Measurements from ENCODE around the gene MYCBPAP. TPM values are rescaled to one million over a fixed set of nuclear protein-coding genes. Genes with fewer than 3 reads are reported as not detected.

The MYCBPAP gene
- total and polyA plus RNA-seq, 3 donors from 2014 or later: 75.9 to 315 (median 91.7) TPM

GRCh38 chr17:50547736-50548083 lies 39.5 kb downstream of the MYCBPAP start:
- WGBS, 2 donors: 67 to 71% methylated on average over 1 to 5 of the region's 5 CpGs
- Histone ChIP-seq H3K9me3 (no peaks in the 10 kb centered on the region), H3K36me3 (ENCODE audit: low read depth, missing control alignments) (no peaks in the 10 kb centered on the region), H3K27ac (peak overlapping the region; percentile 74 to 81), H3K27me3 (no peaks in the 10 kb centered on the region), H3K4me1 (peaks cover 14% of the 10 kb centered on the region), H3K4me3 (peak overlapping the region; percentile 61 to 79)
- DNase-seq: no peak
- TF ChIP-seq POLR2A (IDR thresholded peaks at IDR 0.05): no peak
- TF ChIP-seq, protein P1, sequence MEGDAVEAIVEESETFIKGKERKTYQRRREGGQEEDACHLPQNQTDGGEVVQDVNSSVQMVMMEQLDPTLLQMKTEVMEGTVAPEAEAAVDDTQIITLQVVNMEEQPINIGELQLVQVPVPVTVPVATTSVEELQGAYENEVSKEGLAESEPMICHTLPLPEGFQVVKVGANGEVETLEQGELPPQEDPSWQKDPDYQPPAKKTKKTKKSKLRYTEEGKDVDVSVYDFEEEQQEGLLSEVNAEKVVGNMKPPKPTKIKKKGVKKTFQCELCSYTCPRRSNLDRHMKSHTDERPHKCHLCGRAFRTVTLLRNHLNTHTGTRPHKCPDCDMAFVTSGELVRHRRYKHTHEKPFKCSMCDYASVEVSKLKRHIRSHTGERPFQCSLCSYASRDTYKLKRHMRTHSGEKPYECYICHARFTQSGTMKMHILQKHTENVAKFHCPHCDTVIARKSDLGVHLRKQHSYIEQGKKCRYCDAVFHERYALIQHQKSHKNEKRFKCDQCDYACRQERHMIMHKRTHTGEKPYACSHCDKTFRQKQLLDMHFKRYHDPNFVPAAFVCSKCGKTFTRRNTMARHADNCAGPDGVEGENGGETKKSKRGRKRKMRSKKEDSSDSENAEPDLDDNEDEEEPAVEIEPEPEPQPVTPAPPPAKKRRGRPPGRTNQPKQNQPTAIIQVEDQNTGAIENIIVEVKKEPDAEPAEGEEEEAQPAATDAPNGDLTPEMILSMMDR (IDR thresholded peaks at IDR 0.05): no peak
- intact Hi-C loops (cut with DNase I; ENCODE audit: low total_unique reads): loop anchor here (5.0 kb wide), 1 partner anchor 150 kb away; no protein-coding TSS in a partner anchor

DNA sequence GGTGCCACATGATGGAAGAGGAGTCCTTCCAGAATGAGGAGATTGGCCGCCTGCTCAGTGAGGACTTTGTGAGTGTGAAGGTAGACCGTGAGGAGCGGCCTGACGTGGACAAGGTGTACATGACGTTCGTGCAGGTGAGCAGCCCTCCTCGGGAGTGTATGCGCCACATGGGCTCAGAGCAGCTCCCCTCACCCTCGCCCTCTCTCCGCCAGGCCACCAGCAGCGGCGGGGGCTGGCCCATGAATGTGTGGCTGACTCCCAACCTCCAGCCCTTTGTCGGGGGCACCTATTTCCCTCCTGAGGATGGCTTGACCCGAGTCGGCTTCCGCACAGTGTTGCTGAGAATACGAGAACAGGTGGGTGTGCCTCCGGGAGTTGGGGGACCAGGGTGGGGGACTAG lies 40.6 kb downstream of the MYCBPAP start:
- H3K27me3 ChIP-seq: no peaks in the 10 kb centered on the region
- H3K4me1 ChIP-seq: peaks cover 13% of the 10 kb centered on the region
- H3K9me3 ChIP-seq: no peaks in the 10 kb centered on the region
- WGBS, 2 donors: 82 to 89% methylated on average over 16 to 18 of the region's 18 CpGs
- DNase-seq: no peak
- no peaks in the 10 kb centered on the region for H3K36me3 ChIP-seq (ENCODE audit: low read depth, missing control alignments)
- no peak overlapping the region for H3K27ac ChIP-seq
- intact Hi-C loops (cut with DNase I; ENCODE audit: low total_unique reads): loop anchor here (5.0 kb wide), 1 partner anchor 148 kb away; no protein-coding TSS in a partner anchor
- no peak overlapping the region for H3K4me3 ChIP-seq
- no peak for TF ChIP-seq POLR2A (IDR thresholded peaks at IDR 0.05)
- TF ChIP-seq, protein P1 (IDR thresholded peaks at IDR 0.05): no peak

DNA sequence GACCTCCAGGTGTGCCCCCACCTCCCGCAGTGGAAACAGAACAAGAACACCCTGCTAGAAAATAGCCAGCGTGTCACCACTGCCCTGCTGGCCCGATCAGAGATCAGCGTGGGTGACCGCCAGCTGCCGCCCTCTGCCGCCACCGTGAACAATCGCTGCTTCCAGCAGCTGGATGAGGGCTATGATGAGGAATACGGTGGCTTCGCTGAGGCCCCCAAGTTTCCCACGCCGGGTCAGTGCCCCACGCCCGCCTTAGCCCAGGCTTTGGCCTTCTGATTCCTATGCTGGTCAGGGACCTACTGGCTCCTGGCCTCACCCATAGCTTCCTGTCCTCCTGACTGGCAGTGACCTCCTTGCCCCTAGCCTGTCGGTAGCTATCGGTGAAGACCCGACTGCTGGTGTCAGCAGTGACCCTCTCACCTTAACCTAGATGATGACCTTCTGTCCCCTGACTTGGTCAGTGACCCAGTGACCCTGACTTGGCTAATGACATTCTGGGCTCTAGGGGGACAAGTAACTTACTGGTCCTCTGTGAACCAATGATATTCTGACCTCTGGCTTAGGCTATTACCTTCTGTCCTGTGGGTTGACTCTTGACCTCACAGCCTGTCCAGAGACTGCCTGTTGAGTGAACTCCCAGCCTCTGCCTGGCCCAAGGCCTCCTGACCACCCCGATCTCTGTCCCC lies 41.2 kb downstream of the MYCBPAP start:
- TF ChIP-seq POLR2A (IDR thresholded peaks at IDR 0.05): no peak
- TF ChIP-seq, protein P1 (IDR thresholded peaks at IDR 0.05): no peak
- Histone ChIP-seq H3K27ac (no peak overlapping the region), H3K27me3 (no peaks in the 10 kb centered on the region), H3K9me3 (no peaks in the 10 kb centered on the region), H3K4me3 (no peak overlapping the region), H3K36me3 (ENCODE audit: low read depth, missing control alignments) (no peaks in the 10 kb centered on the region), H3K4me1 (peaks cover 13% of the 10 kb centered on the region)
- WGBS, 2 donors: 86 to 88% methylated on average over 17 to 19 of the region's 19 CpGs
- no peak for DNase-seq
- intact Hi-C loops (cut with DNase I; ENCODE audit: low total_unique reads): loop anchor here (5.0 kb wide), 1 partner anchor 148 kb away; no protein-coding TSS in a partner anchor

DNA sequence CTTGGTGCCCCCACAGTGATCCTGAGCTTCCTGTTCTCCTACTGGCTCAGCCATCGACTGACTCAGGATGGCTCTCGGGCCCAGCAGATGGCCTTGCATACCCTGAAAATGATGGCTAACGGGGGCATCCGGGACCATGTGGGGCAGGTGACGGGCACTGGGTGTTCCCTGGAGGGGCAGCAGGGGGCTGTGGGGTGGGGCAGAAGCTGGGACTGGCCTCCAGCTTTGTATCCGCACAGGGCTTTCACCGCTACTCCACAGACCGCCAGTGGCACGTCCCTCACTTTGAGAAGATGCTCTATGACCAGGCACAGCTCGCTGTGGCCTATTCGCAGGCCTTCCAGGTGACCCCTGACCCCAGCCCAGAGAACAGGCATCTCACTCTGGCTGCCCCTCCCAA lies 41.7 kb downstream of the MYCBPAP start:
- Histone ChIP-seq H3K4me3 (no peak overlapping the region), H3K4me1 (peaks cover 13% of the 10 kb centered on the region), H3K9me3 (no peaks in the 10 kb centered on the region), H3K27me3 (no peaks in the 10 kb centered on the region), H3K27ac (no peak overlapping the region), H3K36me3 (ENCODE audit: low read depth, missing control alignments) (no peaks in the 10 kb centered on the region)
- TF ChIP-seq POLR2A (IDR thresholded peaks at IDR 0.05): no peak
- TF ChIP-seq, protein P1 (IDR thresholded peaks at IDR 0.05): no peak
- intact Hi-C loops (cut with DNase I; ENCODE audit: low total_unique reads): loop anchor here (5.0 to 10.0 kb wide), 2 partner anchors 147 to 285 kb away; partner anchors contain the start of gene WFIKKN2
- 88 to 90% methylated on average over 11 of the region's 11 CpGs for WGBS, 2 donors
- no peak for DNase-seq

All from testis (tissue), 3 donors.